ENCODE measurements around the gene CREBL2.

GRCh38 chr12:12645485-12645884, 33.8 kb downstream of the CREBL2 start:
- TF ChIP-seq REST (IDR thresholded peaks at IDR 0.05; ENCODE audit: insufficient read depth in 1 of 2, low read depth in 2 of 2, low read length in 2 of 2) (no peak), POLR2AphosphoS5 (IDR thresholded peaks at IDR 0.05; ENCODE audit: low read depth, low read length) (no peak), SIN3A (IDR thresholded peaks at IDR 0.05; ENCODE audit: borderline replicate concordance, insufficient read depth, low read length) (no peak), FOXP2 (optimal IDR thresholded peaks at IDR 0.05; ENCODE audit: borderline replicate concordance, extremely low read depth, extremely low read length, insufficient read depth) (no peak), TAF1 (IDR thresholded peaks at IDR 0.05; ENCODE audit: borderline replicate concordance, insufficient read depth, low read length) (no peak)

Data from PFSK-1 (cell line).